Measurements from ENCODE around the gene ITPR1.

The ITPR1 gene

GRCh38 chr3:4680871-4681300, 187.7 kb downstream of the ITPR1 start:
- no peak for TF ChIP-seq CTCF (IDR thresholded peaks at IDR 0.05; ENCODE audit: low read depth, low read length)
- no peak for DNase-seq (ENCODE audit: extremely low read depth, low read depth)

GRCh38 chr3:4681301-4681700, 188.2 kb downstream of the ITPR1 start:
- no peak for DNase-seq (ENCODE audit: extremely low read depth, low read depth)
- TF ChIP-seq CTCF (IDR thresholded peaks at IDR 0.05; ENCODE audit: low read depth, low read length), result no peak

GRCh38 chr3:4684117-4684516, 191.0 kb downstream of the ITPR1 start:
- no peak for DNase-seq (ENCODE audit: extremely low read depth, low read depth)
- no peak for TF ChIP-seq CTCF (IDR thresholded peaks at IDR 0.05; ENCODE audit: low read depth, low read length)

GRCh38 chr3:4684976-4685375, 191.8 kb downstream of the ITPR1 start:
- no peak for TF ChIP-seq CTCF (IDR thresholded peaks at IDR 0.05; ENCODE audit: low read depth, low read length)
- DNase-seq (ENCODE audit: extremely low read depth, low read depth), result no peak

- DNase-seq (ENCODE audit: extremely low read depth, low read depth), result no peak
- no peak for TF ChIP-seq CTCF (IDR thresholded peaks at IDR 0.05; ENCODE audit: low read depth, low read length)
Measured at GRCh38 chr3:4685673-4686345, 192.7 kb downstream of the ITPR1 start.

- no peak for DNase-seq (ENCODE audit: extremely low read depth, low read depth)
- no peak for TF ChIP-seq CTCF (IDR thresholded peaks at IDR 0.05; ENCODE audit: low read depth, low read length)
Measured at GRCh38 chr3:4686619-4687018, 193.5 kb downstream of the ITPR1 start.

- DNase-seq (ENCODE audit: extremely low read depth, low read depth), result no peak
- no peak for TF ChIP-seq CTCF (IDR thresholded peaks at IDR 0.05; ENCODE audit: low read depth, low read length)
Measured at GRCh38 chr3:4687167-4687566, 194.0 kb downstream of the ITPR1 start.
